Activated T-helper 17 cell treated with anti-CD3 and anti-CD28 coated beads, Interleukin-2, amount 50 U/mL, for 72 hours (primary cell): Measurements from ENCODE around the gene PML. TPM values are rescaled to one million over a fixed set of nuclear protein-coding genes. Genes with fewer than 3 reads are reported as not detected.
"Not testable (repeated sequence)": the region's sequence is repeated elsewhere in the genome, so short reads cannot be mapped to it uniquely, and the experiment has no call there.

Source experiments
- ATAC-seq: fragments of 150-1000 bp; cut with Tn5 transposase; replicated peaks from 2 replicates; pipeline ENCODE4 v1.10.0; 2021; ENCODE audit warnings: mild to moderate bottlenecking, moderate library complexity
- H3K27ac Mint-ChIP-seq: one replicate; pipeline ENCODE4 v1.8.0; 2022; ENCODE audit warnings: mixed read lengths
- H3K27me3 Mint-ChIP-seq: one replicate; pipeline ENCODE4 v1.8.0; 2022; ENCODE audit warnings: mixed read lengths
- H3K36me3 Mint-ChIP-seq: one replicate; pipeline ENCODE4 v1.8.0; 2022; ENCODE audit warnings: low read depth, mild to moderate bottlenecking, mixed read lengths
- H3K4me1 Mint-ChIP-seq: one replicate; pipeline ENCODE4 v1.8.0; 2022; ENCODE audit warnings: mixed read lengths
- H3K4me3 Mint-ChIP-seq: one replicate; pipeline ENCODE4 v1.8.0; 2022; ENCODE audit warnings: mild to moderate bottlenecking, mixed read lengths
- H3K9me3 Mint-ChIP-seq: one replicate; pipeline ENCODE4 v1.8.0; 2022; ENCODE audit warnings: mixed read lengths
- total RNA-seq, 2 donors: library from RNA; stranded (reverse); gene quantifications; one replicate each; pipeline ENCODE4 v1.2.3, GENCODE V29; 2022

PML gene
- total RNA-seq, 2 donors from 2014 or later, result 67.4 to 74.1 TPM

- not testable (repeated sequence) for H3K4me1 Mint-ChIP-seq, H3K27ac Mint-ChIP-seq, H3K4me3 Mint-ChIP-seq, H3K36me3 Mint-ChIP-seq, H3K27me3 Mint-ChIP-seq, ATAC-seq, H3K9me3 Mint-ChIP-seq
Observed at GRCh38 chr15:74082450-74082849, 87.9 kb downstream of the PML start, which contains the start of gene GOLGA6A. GOLGA6A (minus strand) TSS chr15:74082550; CDS start chr15:74082509, 41 bp downstream.

- not testable (repeated sequence) for H3K27me3 Mint-ChIP-seq, H3K4me3 Mint-ChIP-seq, H3K36me3 Mint-ChIP-seq, H3K9me3 Mint-ChIP-seq, ATAC-seq, H3K27ac Mint-ChIP-seq, H3K4me1 Mint-ChIP-seq
Observed at GRCh38 chr15:74094567-74094966, 100.1 kb downstream of the PML start.

- not testable (repeated sequence) for H3K4me3 Mint-ChIP-seq, H3K27ac Mint-ChIP-seq, ATAC-seq, H3K36me3 Mint-ChIP-seq, H3K9me3 Mint-ChIP-seq, H3K27me3 Mint-ChIP-seq, H3K4me1 Mint-ChIP-seq
Observed at GRCh38 chr15:74095610-74096009, 101.1 kb downstream of the PML start.

DNA sequence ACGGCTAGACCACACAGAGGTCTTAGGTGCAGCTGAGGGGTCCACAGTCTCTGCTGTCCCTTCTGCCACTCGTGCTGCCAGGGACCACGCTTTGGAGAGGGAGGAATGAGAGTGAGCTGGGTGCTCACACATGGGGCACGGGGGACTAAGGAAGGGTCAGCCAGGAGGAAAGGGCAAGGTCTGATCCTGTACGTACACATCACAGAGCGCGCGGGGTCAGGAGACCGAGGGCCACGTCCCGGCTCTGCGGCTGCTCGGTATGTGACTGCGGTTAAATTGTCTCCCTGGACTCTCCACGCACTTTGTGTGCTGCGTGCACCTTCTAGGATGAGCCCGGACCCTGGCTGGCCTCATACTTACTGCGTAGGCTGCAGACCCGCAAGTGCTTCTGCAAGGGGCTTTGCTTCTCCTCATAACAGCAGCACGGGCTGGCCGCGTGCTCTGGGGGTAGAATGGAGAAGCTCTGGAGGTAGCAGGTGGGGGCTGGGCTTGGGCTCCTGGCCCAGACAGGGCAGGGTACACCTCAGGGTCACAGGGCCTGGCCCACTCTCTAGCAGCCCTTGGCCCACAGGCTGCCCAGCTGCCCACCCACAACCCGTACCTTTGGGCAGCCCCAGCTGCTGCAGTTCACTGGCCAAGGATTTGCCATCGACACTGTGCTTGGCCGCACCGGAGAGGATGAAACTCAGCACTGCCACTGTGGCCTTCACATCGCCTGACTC, 102.4 kb downstream of the PML start:
- not testable (repeated sequence) for H3K9me3 Mint-ChIP-seq, ATAC-seq, H3K36me3 Mint-ChIP-seq, H3K27me3 Mint-ChIP-seq, H3K27ac Mint-ChIP-seq, H3K4me3 Mint-ChIP-seq, H3K4me1 Mint-ChIP-seq

Other genes with a start within 250 kb of the PML start
- not detected for gene INSYN1, start 241.4 kb upstream of the PML start, total RNA-seq
- gene TBC1D21, start 121.2 kb upstream of the PML start, total RNA-seq, result not detected
- gene LOXL1, start 68.3 kb upstream of the PML start, total RNA-seq, result 1 to 10 TPM; 3.4 TPM
- gene STOML1, start 2.4 kb upstream of the PML start, total RNA-seq, result 1 to 10 TPM; 4.8 to 7.3 TPM
- under 1 TPM in 1 of 2 donors, not detected in 1; 0.11 TPM for gene GOLGA6A, start 87.8 kb downstream of the PML start, total RNA-seq
- gene ISLR2, start 135.9 kb downstream of the PML start, total RNA-seq, result not detected
- gene ISLR, start 179.0 kb downstream of the PML start, total RNA-seq, result not detected
- not detected for gene STRA6, start 208.1 kb downstream of the PML start, total RNA-seq
- gene CCDC33, start 241.6 kb downstream of the PML start, total RNA-seq, result not detected